IMR-90 (cell line): ENCODE measurements around the gene OLAH. TPM values are rescaled to one million over a fixed set of nuclear protein-coding genes. Genes with fewer than 3 reads are reported as not detected.

ENCODE experiments used
- ATAC-seq: fragments of 200-7000 bp; cut with Tn5 transposase; 2 replicates; pipeline ENCODE4 v1.9.1; 2020; ENCODE audit warnings: low read depth, mild to moderate bottlenecking, moderate library complexity
- BruUV-seq: library from RNA; stranded (reverse); fragments of 400-500 nt; replicated peaks from 2 replicates; lab custom pipeline; 2021; lab: Mats Ljungman, UMichigan
- CTCF ChIA-PET: fragments of 300-600 bp; formaldehyde crosslinking; extraction: SDS; loops from one replicate; lab custom pipeline; 2021; ENCODE audit warnings: antibody characterized with exemption; lab: Yijun Ruan, JAX
- POLR2A ChIA-PET: fragments of 300-600 bp; sonication (Branson Sonifier 250); formaldehyde crosslinking; loops from one replicate; lab custom pipeline; 2022; ENCODE audit warnings: antibody characterized with exemption; ENCODE audit not compliant: unreplicated experiment; lab: Charles Lee
- DNase-seq: peaks from one replicate; pipeline ENCODE4 v3.0.0; 2013
- H2AFZ ChIP-seq: replicated peaks from 2 replicates; pipeline ENCODE3; 2013; ENCODE audit warnings: low read length, mild to moderate bottlenecking; ENCODE audit not compliant: poor library complexity
- H2AK5ac ChIP-seq: 2 replicates; pipeline ENCODE4 v1.6.1; 2013; ENCODE audit warnings: low read depth, low read length, inconsistent platforms
- H2AK9ac ChIP-seq: replicated peaks from 2 replicates; pipeline ENCODE3; 2013; ENCODE audit warnings: mild to moderate bottlenecking, low read depth, low read length, moderate library complexity; ENCODE audit not compliant: poor library complexity
- H2BK120ac ChIP-seq: 2 replicates; pipeline ENCODE4 v1.6.1; 2013; ENCODE audit warnings: low read depth, low read length, inconsistent platforms
- H2BK15ac ChIP-seq: 3 replicates; pipeline ENCODE4 v1.6.1; 2013; ENCODE audit warnings: low read depth, low read length, inconsistent platforms
- H2BK20ac ChIP-seq: 2 replicates; pipeline ENCODE4 v1.6.1; 2013; ENCODE audit warnings: low read depth, mild to moderate bottlenecking, inconsistent platforms, low read length, moderate library complexity
- H2BK5ac ChIP-seq: 2 replicates; pipeline ENCODE4 v1.6.1; 2013; ENCODE audit warnings: mild to moderate bottlenecking, low read depth, low read length, inconsistent platforms; ENCODE audit not compliant: poor library complexity, severe bottlenecking
- H3K14ac ChIP-seq: replicated peaks from 2 replicates; pipeline ENCODE4 v1.6.1; 2013; ENCODE audit warnings: low read depth, low read length, inconsistent platforms
- H3K18ac ChIP-seq: 2 replicates; pipeline ENCODE4 v1.6.1; 2013; ENCODE audit warnings: low read depth, low read length, control low read depth
- H3K23ac ChIP-seq: 2 replicates; pipeline ENCODE4 v1.6.1; 2013; ENCODE audit warnings: low read depth, low read length, inconsistent platforms
- H3K27ac ChIP-seq: 2 replicates; pipeline ENCODE4 v1.5.1; 2013; ENCODE audit warnings: mild to moderate bottlenecking, control low read depth, low read length; ENCODE audit not compliant: insufficient read depth
- H3K27me3 ChIP-seq: 2 replicates; pipeline ENCODE4 v1.6.1; 2013; ENCODE audit warnings: low read length; ENCODE audit not compliant: control insufficient read depth, insufficient read depth
- H3K36me3 ChIP-seq: 2 replicates; pipeline ENCODE4 v1.6.1; 2013; ENCODE audit warnings: low read length, mixed read lengths; ENCODE audit not compliant: control insufficient read depth, insufficient read depth
- H3K4ac ChIP-seq: 2 replicates; pipeline ENCODE4 v1.6.1; 2013; ENCODE audit warnings: low read depth, low read length, inconsistent platforms
- H3K4me1 ChIP-seq: 2 replicates; pipeline ENCODE4 v1.6.1; 2013; ENCODE audit warnings: low read length, mixed read lengths; ENCODE audit not compliant: control insufficient read depth, insufficient read depth
- H3K4me2 ChIP-seq: 2 replicates; pipeline ENCODE4 v1.6.1; 2013; ENCODE audit warnings: low read depth, mild to moderate bottlenecking, control low read depth, low read length, moderate library complexity
- H3K4me3 ChIP-seq: 2 replicates; pipeline ENCODE4 v1.5.1; 2013; ENCODE audit warnings: low read depth, mild to moderate bottlenecking, control low read depth, low read length, moderate library complexity; ENCODE audit not compliant: insufficient read depth
- H3K56ac ChIP-seq: 2 replicates; pipeline ENCODE4 v1.6.1; 2013; ENCODE audit warnings: low read length, inconsistent platforms; ENCODE audit not compliant: insufficient read depth; ENCODE audit errors: extremely low read depth
- H3K79me1 ChIP-seq, 2 experiments: 2 replicates each; pipeline ENCODE4 v1.6.1; 2013; ENCODE audit warnings: low read length in 2 of 2, inconsistent platforms in 1 of 2, low read depth in 1 of 2
- H3K9ac ChIP-seq: 2 replicates; pipeline ENCODE4 v1.6.1; 2013; ENCODE audit warnings: low read depth, low read length, control low read depth
- H3K9me1 ChIP-seq: 2 replicates; pipeline ENCODE4 v1.6.1; 2013; ENCODE audit warnings: low read length, inconsistent platforms; ENCODE audit not compliant: insufficient read depth
- H3K9me3 ChIP-seq: 2 replicates; pipeline ENCODE4 v1.6.1; 2013; ENCODE audit warnings: low read length; ENCODE audit not compliant: control insufficient read depth, insufficient read depth
- H4K20me1 ChIP-seq: 2 replicates; pipeline ENCODE4 v1.6.1; 2013; ENCODE audit warnings: low read length, inconsistent platforms; ENCODE audit not compliant: insufficient read depth
- H4K5ac ChIP-seq: 2 replicates; pipeline ENCODE4 v1.6.1; 2013; ENCODE audit warnings: mild to moderate bottlenecking, low read depth, low read length, control low read depth
- H4K8ac ChIP-seq, 2 experiments: 2 replicates each; pipeline ENCODE4 v1.6.1; 2013; ENCODE audit warnings: low read depth in 2 of 2, low read length in 2 of 2, control low read depth in 1 of 2, inconsistent platforms in 1 of 2
- H4K91ac ChIP-seq: 2 replicates; pipeline ENCODE4 v1.6.1; 2013; ENCODE audit warnings: low read depth, low read length, inconsistent platforms; ENCODE audit not compliant: insufficient read depth
- BHLHE40 ChIP-seq: fragments of 150-350 bp; IDR thresholded peaks from 2 replicates; pipeline ENCODE4 v1.6.1; 2016; ENCODE audit warnings: mild to moderate bottlenecking, low read depth, low read length
- CEBPB ChIP-seq: IDR thresholded peaks from 2 replicates; pipeline ENCODE4 v1.6.1; 2012; ENCODE audit warnings: low read depth, low read length, improper control_type of control experiment
- CHD1 ChIP-seq: IDR thresholded peaks from 2 replicates; pipeline ENCODE4 v1.6.1; 2012; ENCODE audit warnings: low read depth, low read length, improper control_type of control experiment
- FOS ChIP-seq: fragments of 150-350 bp; IDR thresholded peaks from 2 replicates; pipeline ENCODE4 v1.6.1; 2016; ENCODE audit warnings: low read depth, low read length
- MAFK ChIP-seq: IDR thresholded peaks from 2 replicates; pipeline ENCODE4 v1.6.1; 2012; ENCODE audit warnings: low read depth, low read length, improper control_type of control experiment
- MAZ ChIP-seq: IDR thresholded peaks from 2 replicates; pipeline ENCODE4 v1.6.1; 2012; ENCODE audit warnings: low read depth, mild to moderate bottlenecking, low read length, improper control_type of control experiment, moderate library complexity, borderline replicate concordance
- NFE2L2 ChIP-seq: fragments of 150-350 bp; IDR thresholded peaks from 2 replicates; pipeline ENCODE4 v1.6.1; 2016; ENCODE audit warnings: low read depth, mild to moderate bottlenecking, low read length
- POLR2A ChIP-seq: IDR thresholded peaks from 2 replicates; pipeline ENCODE4 v1.6.1; 2012; ENCODE audit warnings: mild to moderate bottlenecking, low read depth, low read length
- RAD21 ChIP-seq: IDR thresholded peaks from 2 replicates; pipeline ENCODE4 v1.6.1; 2012; ENCODE audit warnings: low read length, improper control_type of control experiment
- RCOR1 ChIP-seq: IDR thresholded peaks from 2 replicates; pipeline ENCODE4 v1.6.1; 2012; ENCODE audit warnings: mild to moderate bottlenecking, low read length, improper control_type of control experiment; ENCODE audit not compliant: insufficient replicate concordance
- SMC3 ChIP-seq: fragments of 150-350 bp; IDR thresholded peaks from 2 replicates; pipeline ENCODE4 v1.6.1; 2016; ENCODE audit warnings: low read depth, mild to moderate bottlenecking, antibody characterized with exemption, low read length, moderate library complexity
- WGBS, 2 experiments: methylation state at CpG; one replicate each; pipeline versions ENCODE4 v1.1.5 to v1.1.7; 2013; ENCODE audit warnings: missing lambda C conversion rate in 2 of 2; ENCODE audit not compliant: insufficient read length in 1 of 2; ENCODE audit errors: extremely low coverage in 2 of 2; 5-methylcytosine and 5-hydroxymethylcytosine counted together
- dilution Hi-C: fragments of 300-500 bp; cut with HindIII; formaldehyde crosslinking; loops from one replicate; pipeline ENCODE4 v1.14.3; 2018; ENCODE audit warnings: low sequenced_read_pairs; ENCODE audit not compliant: unreplicated experiment
- in situ Hi-C: fragments of 300-500 bp; cut with MboI; formaldehyde crosslinking; loops from 3 replicates; pipeline ENCODE4 v1.14.3; 2019; ENCODE audit warnings: low sequenced_read_pairs, inconsistent platforms, mixed read lengths
- intact Hi-C: fragments of 100-400 bp; cut with micrococcal nuclease; formaldehyde crosslinking; loops from 2 replicates; pipeline ENCODE4 v1.10.0; 2022
- polyA plus RNA-seq, 3 experiments: library from polyadenylated mRNA; depleted of rRNA; stranded (reverse); fragments of >200 nt; gene quantifications; 2 replicates each; pipeline ENCODE4 v1.2.3, GENCODE V29; 2012; ENCODE audit warnings: low replicate concordance in 1 of 3
- total RNA-seq: library from RNA; depleted of rRNA; stranded (reverse); fragments of >200 nt; gene quantifications from 2 replicates; pipeline ENCODE4 v1.2.3, GENCODE V29; 2012
- TF ChIP-seq, protein P1 (sequence below): fragments of 150-350 bp; IDR thresholded peaks from 2 replicates; pipeline ENCODE4 v1.6.1; 2016; ENCODE audit warnings: low read depth, mild to moderate bottlenecking, low read length, moderate library complexity, borderline replicate concordance
- TF ChIP-seq, protein P2 (sequence below): fragments of 150-350 bp; IDR thresholded peaks from 2 replicates; pipeline ENCODE4 v1.6.1; 2017; ENCODE audit warnings: mild to moderate bottlenecking, antibody characterized with exemption, low read length, low read depth

Gene OLAH
- total and polyA plus RNA-seq, 2 of the 4 experiments (the other 2 are of a cell fraction): not detected

DNA sequence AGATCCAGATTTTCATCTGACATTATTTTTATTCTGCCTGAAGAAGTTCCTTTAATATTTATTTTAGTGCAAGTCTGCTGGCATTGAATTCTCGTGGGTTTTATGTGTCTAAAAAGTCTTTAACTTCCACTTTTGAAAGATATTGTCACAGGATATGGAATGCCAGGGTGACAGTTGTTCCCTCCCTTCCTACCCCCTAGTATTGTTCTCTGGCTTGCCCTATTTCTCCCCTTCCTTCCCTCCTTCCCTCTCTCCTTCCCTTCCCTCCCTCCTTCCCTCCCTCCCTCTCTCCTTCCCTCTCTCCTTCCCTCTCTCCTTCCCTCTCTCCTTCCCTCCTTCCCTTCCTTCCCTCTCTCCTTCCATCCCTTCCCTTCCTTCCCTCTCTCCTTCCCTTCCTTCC, 14.9 kb downstream of the OLAH start:
- Histone ChIP-seq H3K14ac (no peak overlapping the region), H3K27me3 (no peaks in the 10 kb centered on the region), H3K4me2 (no peak overlapping the region), H2BK120ac (no peak overlapping the region), H2BK15ac (no peak overlapping the region), H4K5ac (no peak overlapping the region), H4K91ac (no peak overlapping the region), H3K18ac (no peak overlapping the region), H3K36me3 (no peaks in the 10 kb centered on the region), H2BK20ac (no peak overlapping the region), H3K79me1 (no peaks in the 10 kb centered on the region), H3K9me1 (no peaks in the 10 kb centered on the region), H3K4ac (no peak overlapping the region), H3K27ac (no peak overlapping the region), H3K4me3 (no peak overlapping the region), H3K56ac (no peak overlapping the region), H3K9ac (no peak overlapping the region), H4K20me1 (no peaks in the 10 kb centered on the region), H3K23ac (no peak overlapping the region), H2AFZ (no peak overlapping the region), H2BK5ac (no peak overlapping the region), H3K9me3 (peaks cover 6% of the 10 kb centered on the region; the same call in 1 of the 2 replicates), H2AK5ac (no peak overlapping the region), H2AK9ac (no peak overlapping the region), H4K8ac (no peak overlapping the region), H3K4me1 (no peaks in the 10 kb centered on the region)
- ChIA-PET CTCF (no interaction called here), POLR2A (no interaction called here)
- no peak for DNase-seq
- no TSS peak for BruUV-seq
- intact Hi-C loops (no loop called here), in situ Hi-C loops (no loop called here), dilution Hi-C loops (no loop called here)
- TF ChIP-seq SMC3 (no peak), POLR2A (no peak), MAFK (no peak), BHLHE40 (no peak), CEBPB (no peak), RCOR1 (no peak), MAZ (no peak), CHD1 (no peak), RAD21 (no peak), NFE2L2 (no peak), FOS (no peak)
- TF ChIP-seq, protein P1, sequence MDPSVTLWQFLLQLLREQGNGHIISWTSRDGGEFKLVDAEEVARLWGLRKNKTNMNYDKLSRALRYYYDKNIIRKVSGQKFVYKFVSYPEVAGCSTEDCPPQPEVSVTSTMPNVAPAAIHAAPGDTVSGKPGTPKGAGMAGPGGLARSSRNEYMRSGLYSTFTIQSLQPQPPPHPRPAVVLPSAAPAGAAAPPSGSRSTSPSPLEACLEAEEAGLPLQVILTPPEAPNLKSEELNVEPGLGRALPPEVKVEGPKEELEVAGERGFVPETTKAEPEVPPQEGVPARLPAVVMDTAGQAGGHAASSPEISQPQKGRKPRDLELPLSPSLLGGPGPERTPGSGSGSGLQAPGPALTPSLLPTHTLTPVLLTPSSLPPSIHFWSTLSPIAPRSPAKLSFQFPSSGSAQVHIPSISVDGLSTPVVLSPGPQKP: no peak
- TF ChIP-seq, protein P2, sequence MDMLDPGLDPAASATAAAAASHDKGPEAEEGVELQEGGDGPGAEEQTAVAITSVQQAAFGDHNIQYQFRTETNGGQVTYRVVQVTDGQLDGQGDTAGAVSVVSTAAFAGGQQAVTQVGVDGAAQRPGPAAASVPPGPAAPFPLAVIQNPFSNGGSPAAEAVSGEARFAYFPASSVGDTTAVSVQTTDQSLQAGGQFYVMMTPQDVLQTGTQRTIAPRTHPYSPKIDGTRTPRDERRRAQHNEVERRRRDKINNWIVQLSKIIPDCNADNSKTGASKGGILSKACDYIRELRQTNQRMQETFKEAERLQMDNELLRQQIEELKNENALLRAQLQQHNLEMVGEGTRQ: no peak
- no peak for ATAC-seq
- no CpG with 5 or more reads among the region's 1 CpG for WGBS, 2 experiments
